Aorta (tissue), 5 donors: ENCODE results near the gene FGL2. TPM values are rescaled to one million over a fixed set of nuclear protein-coding genes. Genes with fewer than 3 reads are reported as not detected.

Experiments used
- ATAC-seq: fragments of 200-7000 bp; cut with Tn5 transposase; one replicate; pipeline ENCODE4 v1.9.1; 2022; ENCODE audit warnings: moderate library complexity; ENCODE audit not compliant: low FRiP score
- DNase-seq, 2 donors: peaks; one replicate each; pipeline ENCODE4 v3.0.0-alpha.2; 2020
- H3K27ac ChIP-seq, 2 donors: one replicate each; pipeline ENCODE4 v1.5.1; 2013; ENCODE audit warnings: low read length in 2 of 2, mild to moderate bottlenecking in 2 of 2, moderate library complexity in 2 of 2, control low read depth in 1 of 2, inconsistent platforms in 1 of 2, low read depth in 1 of 2
- H3K27me3 ChIP-seq, 2 donors: one replicate each; pipeline ENCODE4 v1.6.1; 2013; ENCODE audit warnings: control low read depth in 1 of 2, low read length in 1 of 2, mild to moderate bottlenecking in 1 of 2, moderate library complexity in 1 of 2; ENCODE audit not compliant: insufficient read depth in 2 of 2, control insufficient read depth in 1 of 2
- H3K36me3 ChIP-seq, 2 donors: one replicate each; pipeline ENCODE4 v1.6.1; 2013; ENCODE audit warnings: control low read depth in 1 of 2, low read length in 1 of 2, mild to moderate bottlenecking in 1 of 2; ENCODE audit not compliant: insufficient read depth in 2 of 2, control insufficient read depth in 1 of 2
- H3K4me1 ChIP-seq, 2 donors: one replicate each; pipeline ENCODE4 v1.6.1; 2013; ENCODE audit warnings: low read length in 2 of 2, control low read depth in 1 of 2, mild to moderate bottlenecking in 1 of 2, moderate library complexity in 1 of 2; ENCODE audit not compliant: insufficient read depth in 2 of 2, control insufficient read depth in 1 of 2
- H3K4me3 ChIP-seq, 2 donors: one replicate each; pipeline ENCODE4 v1.5.1; 2013; ENCODE audit warnings: low read length in 2 of 2, control low read depth in 1 of 2, mild to moderate bottlenecking in 1 of 2
- H3K9me3 ChIP-seq: one replicate; pipeline ENCODE4 v1.6.1; 2013; ENCODE audit warnings: mild to moderate bottlenecking, low read length; ENCODE audit not compliant: control insufficient read depth
- whole genome bisulfite sequencing, 2 donors: extraction: QIAGEN DNeasy Blood & Tissue Kit; methylation state at CpG; one replicate each; pipeline ENCODE4 v1.1.7; 2013; 5-methylcytosine and 5-hydroxymethylcytosine counted together
- intact Hi-C, 2 donors: fragments of 100-400 bp; cut with DNase I; formaldehyde crosslinking; loops; one replicate each; pipeline versions ENCODE4 v1.14.2 to v1.15.0; 2022
- polyA plus RNA-seq, 2 donors: library from polyadenylated mRNA; stranded (reverse); fragments of 200-250 nt; gene quantifications; one replicate each; pipeline ENCODE4 v1.2.3, GENCODE V29; 2013
- total RNA-seq, 2 donors: library from RNA; stranded (reverse); fragmentation: NEBNext Ultra II Directional; extraction: Animal tissue kit (Norgen Biotek cat#: 25700); gene quantifications; one replicate each; pipeline ENCODE4 v1.2.1, GENCODE V29; 2021
- donor health status: healthy with polysubstance abuse.
- donor health status: Bipolar disorder and iron deficiency.
- donor health status: DM: no; HTN: no; CAD: no.
- donor health status: DM: no; HTN: no; CAD: no.
- donor health status: DM: yes; HTN: yes; CAD: no.

FGL2 gene
- total and polyA plus RNA-seq, 4 donors: 104 to 246 (median 162) TPM

DNA sequence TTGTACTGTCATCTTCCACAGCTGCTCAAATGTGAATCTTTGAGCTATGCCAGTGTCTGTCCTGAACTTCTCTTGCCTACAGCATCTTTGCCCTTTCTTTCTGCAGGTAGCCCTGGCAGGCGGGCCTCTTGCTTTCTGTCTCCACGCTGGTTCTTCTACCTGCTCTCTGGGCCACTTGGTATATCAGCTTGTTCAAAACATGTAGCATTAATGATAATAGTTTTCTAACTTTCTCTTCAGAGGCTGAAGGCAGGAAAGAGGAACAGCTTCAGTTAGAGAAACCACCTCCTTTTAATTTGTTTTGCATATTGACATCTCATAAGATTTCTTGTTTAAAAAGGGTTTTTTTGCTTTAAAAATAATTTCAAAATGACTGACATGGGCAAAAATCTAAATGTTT lies 923 bp upstream of the FGL2 start:
- no peak for ATAC-seq
- H3K27ac ChIP-seq: peak overlapping the region; percentile 33 to 93

DNA sequence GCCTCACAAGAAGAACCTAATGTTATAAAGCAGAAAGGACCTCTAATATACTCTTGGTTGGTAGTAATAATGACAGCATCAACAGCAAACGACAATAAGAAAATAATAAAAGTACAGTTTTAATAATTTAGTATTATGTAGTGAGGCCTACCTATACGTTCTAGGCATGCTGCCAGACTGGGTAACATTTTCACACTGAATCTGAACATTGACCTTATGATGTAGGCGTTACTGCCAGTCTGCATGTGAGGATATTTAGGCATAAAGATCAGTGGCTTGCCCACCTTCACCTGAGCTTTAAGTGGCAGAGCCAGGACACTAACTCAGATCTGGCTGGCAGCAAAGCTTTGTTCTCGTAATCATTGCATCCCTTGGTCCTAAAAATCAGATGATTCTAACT lies 2.5 kb downstream of the FGL2 start:
- H3K4me1 ChIP-seq: peaks cover 0 to 2% of the 10 kb centered on the region in 2 donors
- H3K9me3 ChIP-seq: no peaks in the 10 kb centered on the region
- DNase-seq: no peak
- H3K36me3 ChIP-seq: no peaks in the 10 kb centered on the region
- peak overlapping the region; percentile 52 to 84 for H3K4me3 ChIP-seq
- WGBS, 2 donors: 38 to 43% methylated on average over 4 of the region's 4 CpGs
- H3K27ac ChIP-seq: peak overlapping the region in 1 of 2 donors; percentile 6
- H3K27me3 ChIP-seq: no peaks in the 10 kb centered on the region
- no peak for ATAC-seq
- intact Hi-C loops: loop anchor here in 1 of 2 donors (5.0 kb wide), 1 partner anchor 45 kb away; no protein-coding TSS in a partner anchor

More for the DNA sequence above, 923 bp upstream of the FGL2 start:
- intact Hi-C loops: loop anchor here in 1 of 2 donors (5.0 kb wide), 1 partner anchor 37 kb away; no protein-coding TSS in a partner anchor
- Histone ChIP-seq H3K4me1 (peaks cover 0 to 2% of the 10 kb centered on the region in 2 donors), H3K9me3 (no peaks in the 10 kb centered on the region), H3K4me3 (peak overlapping the region; percentile 22 to 97), H3K36me3 (no peaks in the 10 kb centered on the region), H3K27me3 (no peaks in the 10 kb centered on the region)
- no peak for DNase-seq
- WGBS, 2 donors: 77 to 84% methylated on average over 2 of the region's 2 CpGs

DNA sequence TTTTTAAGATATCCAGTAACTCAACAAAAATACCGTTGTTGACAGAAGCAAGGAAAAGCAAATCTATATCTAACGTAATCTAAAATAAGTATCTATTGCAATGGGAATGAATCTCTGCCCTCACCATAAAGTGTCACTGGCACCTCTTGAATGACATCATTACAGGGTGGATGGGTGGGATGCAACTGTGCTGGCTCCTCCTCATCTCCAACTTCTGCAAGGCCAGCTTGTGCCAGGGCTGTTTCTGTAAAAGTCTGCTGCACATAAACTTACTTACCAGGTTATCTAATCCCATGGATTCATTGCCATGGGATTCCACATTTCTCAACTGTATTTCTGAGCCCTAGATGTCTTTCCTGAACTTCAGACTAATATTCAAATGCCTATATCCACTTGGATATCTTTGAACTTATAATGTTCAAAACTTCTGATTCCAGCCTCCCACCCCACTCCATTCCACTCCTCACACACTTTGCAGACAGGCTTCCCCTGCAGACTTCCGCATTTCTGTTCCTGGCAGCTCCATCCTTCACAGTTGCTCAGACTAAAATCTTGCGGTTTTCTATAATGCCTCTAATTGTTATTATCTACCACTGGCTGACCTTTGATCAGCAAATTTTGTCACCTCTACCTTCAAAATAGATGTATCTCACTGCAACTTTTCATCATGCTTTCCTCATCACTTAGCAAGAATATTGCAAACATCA lies 10.7 kb downstream of the FGL2 start:
- H3K4me3 ChIP-seq: no peak overlapping the region
- H3K36me3 ChIP-seq: peaks cover 0 to 2% of the 10 kb centered on the region in 2 donors
- no peaks in the 10 kb centered on the region for H3K27me3 ChIP-seq
- WGBS, 2 donors: 81 to 90% methylated on average over 4 of the region's 4 CpGs
- peak in 1 of 2 donors; percentile 56 for DNase-seq
- intact Hi-C loops: no loop called here
- H3K27ac ChIP-seq: no peak overlapping the region
- H3K4me1 ChIP-seq: peaks cover 0 to 3% of the 10 kb centered on the region in 2 donors
- peak; percentile 39 for ATAC-seq
- no peaks in the 10 kb centered on the region for H3K9me3 ChIP-seq

DNA sequence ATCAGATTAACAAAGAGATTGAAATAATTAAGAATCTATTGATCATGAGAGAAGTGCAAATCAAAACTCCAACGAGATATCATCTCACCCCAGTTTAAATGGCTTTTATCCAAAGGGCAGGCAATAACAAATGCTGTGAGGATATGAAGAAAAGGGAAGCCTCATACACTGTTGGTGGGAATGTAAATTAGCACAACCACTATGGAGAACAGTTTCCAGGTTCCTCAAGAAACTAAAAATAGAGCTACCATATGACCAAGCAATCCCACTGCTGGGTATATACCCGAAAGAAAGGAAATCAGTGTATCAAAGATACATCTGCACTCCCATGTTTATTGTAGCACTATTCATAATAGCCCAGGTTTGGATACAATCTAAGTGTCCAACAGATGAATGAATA lies 13.8 kb downstream of the FGL2 start:
- H3K4me3 ChIP-seq: no peak overlapping the region
- no peaks in the 10 kb centered on the region for H3K27me3 ChIP-seq
- no peak overlapping the region for H3K27ac ChIP-seq
- intact Hi-C loops: no loop called here
- DNase-seq (no peak), ATAC-seq (no peak)
- WGBS, 2 donors: 82 to 84% methylated on average over 2 of the region's 2 CpGs
- no peaks in the 10 kb centered on the region for H3K36me3 ChIP-seq
- no peaks in the 10 kb centered on the region for H3K9me3 ChIP-seq
- peaks cover 0 to 3% of the 10 kb centered on the region in 2 donors for H3K4me1 ChIP-seq

DNA sequence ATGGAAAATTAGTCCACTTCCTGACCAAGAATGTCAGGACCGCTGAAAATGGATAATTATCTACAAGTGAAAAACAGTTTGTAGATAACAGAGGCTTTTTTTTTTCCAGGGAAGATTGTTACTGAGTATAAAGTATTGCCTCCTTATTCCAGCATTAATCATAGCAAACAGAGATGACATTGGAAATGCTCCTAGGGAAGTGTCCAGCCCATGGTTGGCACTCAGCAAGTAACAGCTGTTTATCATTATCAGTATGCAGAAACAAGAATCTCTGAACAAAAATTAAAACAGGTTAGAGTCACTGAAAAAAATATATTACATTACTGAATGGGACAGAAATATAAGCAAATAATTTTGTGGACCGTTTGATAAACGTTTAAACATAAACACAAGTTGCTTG lies 14.6 kb downstream of the FGL2 start:
- Histone ChIP-seq H3K36me3 (no peaks in the 10 kb centered on the region), H3K27ac (peak overlapping the region in 1 of 2 donors; percentile 28), H3K9me3 (no peaks in the 10 kb centered on the region), H3K4me3 (no peak overlapping the region), H3K4me1 (peaks cover 0 to 3% of the 10 kb centered on the region in 2 donors), H3K27me3 (no peaks in the 10 kb centered on the region)
- WGBS, 2 donors: 4 to 13% methylated on average over 3 of the region's 3 CpGs
- intact Hi-C loops: loop anchor here in 1 of 2 donors (5.0 kb wide), 1 partner anchor 132 kb away; no protein-coding TSS in a partner anchor
- ATAC-seq (peak; percentile 69), DNase-seq (no peak)

DNA sequence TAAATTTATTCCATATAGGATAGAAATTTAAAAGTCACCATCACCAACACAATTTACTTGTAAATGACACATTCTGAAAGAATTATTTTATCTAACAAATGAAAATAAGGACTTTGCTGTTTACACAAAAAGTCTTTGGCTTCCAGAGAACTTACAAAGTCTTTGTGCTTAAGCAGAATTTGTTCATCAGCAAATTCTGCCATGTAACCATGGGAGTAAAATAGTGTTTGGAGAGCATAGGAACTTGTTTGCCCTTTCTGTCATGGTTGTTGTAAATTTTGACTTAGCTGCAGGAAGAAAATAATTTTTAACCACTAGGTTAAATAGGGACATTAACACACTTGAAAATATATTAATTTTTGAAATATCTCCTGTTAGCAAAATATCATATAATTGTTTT lies 15.2 kb downstream of the FGL2 start:
- Histone ChIP-seq H3K36me3 (no peaks in the 10 kb centered on the region), H3K4me3 (no peak overlapping the region), H3K27ac (no peak overlapping the region), H3K27me3 (no peaks in the 10 kb centered on the region), H3K9me3 (no peaks in the 10 kb centered on the region), H3K4me1 (peaks cover 0 to 3% of the 10 kb centered on the region in 2 donors)
- intact Hi-C loops: loop anchor here in 1 of 2 donors (5.0 kb wide), 1 partner anchor 133 kb away; no protein-coding TSS in a partner anchor
- DNase-seq (no peak), ATAC-seq (peak; percentile 30)

DNA sequence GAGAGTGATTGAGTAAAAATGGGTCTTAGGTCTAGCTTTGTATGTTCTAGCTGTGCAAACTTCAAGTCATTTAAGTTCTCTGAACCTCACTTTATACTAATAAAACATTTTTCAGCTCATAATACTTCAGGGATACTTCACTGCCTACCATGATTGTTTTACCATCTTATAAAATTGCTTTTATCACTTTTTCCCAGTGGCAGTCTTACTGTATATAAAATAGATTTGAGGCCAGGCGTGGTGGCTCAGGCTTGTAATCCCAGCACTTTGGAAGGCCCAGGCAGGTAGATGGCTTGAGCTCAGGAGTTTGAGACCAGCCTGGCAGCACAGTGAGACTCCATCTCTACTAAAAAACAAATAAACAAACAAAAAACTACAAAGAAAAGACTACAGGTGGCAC lies 17.4 kb downstream of the FGL2 start:
- H3K27ac ChIP-seq: no peak overlapping the region
- WGBS, 2 donors: 95 to 98% methylated on average over 1 of the region's 1 CpG
- ATAC-seq: no peak

DNA sequence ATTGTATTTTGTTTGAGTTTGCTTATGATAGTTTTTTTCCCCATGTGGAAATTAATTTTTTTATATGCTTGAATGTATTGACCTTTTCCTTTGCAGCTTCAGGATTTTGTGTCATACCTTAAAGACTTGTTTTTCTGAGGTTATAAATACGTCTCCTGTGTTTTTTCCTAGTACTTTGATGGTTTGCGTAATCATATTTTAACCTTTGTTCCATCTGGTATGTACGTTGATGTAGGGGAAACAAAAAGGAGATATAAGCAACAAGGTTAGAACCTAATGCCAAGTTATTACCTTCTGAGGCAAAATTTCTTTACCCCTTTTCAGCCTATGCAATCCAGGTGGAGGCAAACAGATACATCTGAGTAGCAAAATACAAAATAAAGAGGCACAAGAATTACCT lies 17.9 kb downstream of the FGL2 start:
- Histone ChIP-seq H3K4me3 (no peak overlapping the region), H3K9me3 (no peaks in the 10 kb centered on the region), H3K4me1 (peaks cover 0 to 3% of the 10 kb centered on the region in 2 donors), H3K27me3 (no peaks in the 10 kb centered on the region), H3K36me3 (no peaks in the 10 kb centered on the region), H3K27ac (no peak overlapping the region)
- DNase-seq: no peak
- 92 to 94% methylated on average over 3 of the region's 3 CpGs for WGBS, 2 donors
- no peak for ATAC-seq
- intact Hi-C loops: loop anchor here in 1 of 2 donors (5.0 kb wide), 1 partner anchor 136 kb away; no protein-coding TSS in a partner anchor

More for the DNA sequence above, 17.4 kb downstream of the FGL2 start:
- DNase-seq: no peak
- Histone ChIP-seq H3K4me1 (peaks cover 0 to 3% of the 10 kb centered on the region in 2 donors), H3K9me3 (no peaks in the 10 kb centered on the region), H3K4me3 (no peak overlapping the region), H3K27me3 (no peaks in the 10 kb centered on the region), H3K36me3 (no peaks in the 10 kb centered on the region)
- intact Hi-C loops: loop anchor here in 1 of 2 donors (5.0 kb wide), 1 partner anchor 135 kb away; no protein-coding TSS in a partner anchor
